H1 (cell line): ENCODE measurements around the gene PYGL. TPM values are rescaled to one million over a fixed set of nuclear protein-coding genes. Genes with fewer than 3 reads are reported as not detected.

Source experiments
- CEBPB ChIP-seq: IDR thresholded peaks from 2 replicates; pipeline ENCODE4 v1.6.1; 2012; ENCODE audit warnings: low read depth, low read length
- CREB1 ChIP-seq: IDR thresholded peaks from 2 replicates; pipeline ENCODE4 v1.6.1; 2012; ENCODE audit warnings: inconsistent platforms
- FOSL1 ChIP-seq: IDR thresholded peaks from 2 replicates; pipeline ENCODE4 v1.6.1; 2011; ENCODE audit warnings: mild to moderate bottlenecking, low read depth, low read length, moderate library complexity; ENCODE audit not compliant: insufficient read depth
- NRF1 ChIP-seq: IDR thresholded peaks from 2 replicates; pipeline ENCODE4 v1.6.1; 2011; ENCODE audit warnings: mild to moderate bottlenecking, low read depth, low read length, improper control_type of control experiment
- POLR2A ChIP-seq, 2 experiments: IDR thresholded peaks; 1 replicate in 1 of 2; 2 replicates in 1 of 2; pipeline ENCODE4 v1.6.1; 2011; ENCODE audit warnings: low read depth in 2 of 2, low read length in 2 of 2, mild to moderate bottlenecking in 2 of 2; ENCODE audit errors: control extremely low read depth in 1 of 2
- SP1 ChIP-seq: IDR thresholded peaks from 2 replicates; pipeline ENCODE4 v1.6.1; 2011; ENCODE audit warnings: low read depth, low read length
- TAF7 ChIP-seq: optimal IDR thresholded peaks from 2 replicates; pipeline ENCODE3; 2011; ENCODE audit warnings: low read depth, mild to moderate bottlenecking, inconsistent platforms, low read length, moderate library complexity, borderline replicate concordance
- TEAD4 ChIP-seq: IDR thresholded peaks from 2 replicates; pipeline ENCODE4 v1.6.1; 2012; ENCODE audit warnings: low read depth, low read length, inconsistent platforms, mixed read lengths
- polyA plus RNA-seq, 7 experiments: library from polyadenylated mRNA; depleted of rRNA in 3 of 7; stranded (reverse) in 5 of 7; unstranded in 2 of 7; fragments of >200 nt in 5 of 7; fragments of 200-250 nt in 2 of 7; gene quantifications; 1 replicate in 5 of 7; 2 replicates in 1 of 7; 4 replicates in 1 of 7; pipeline versions ENCODE4 v1.2.1 to v1.2.3, GENCODE V29; 2011 to 2013; ENCODE audit warnings: missing spikeins in 2 of 7, mixed read lengths in 2 of 7
- total RNA-seq: library from RNA; stranded (reverse); fragmentation: NEBNext Ultra II Directional; extraction: Animal tissue kit (Norgen Biotek cat#: 25700); gene quantifications from 2 replicates; pipeline ENCODE4 v1.2.1, GENCODE V29; 2021
- TF ChIP-seq, protein P1 (sequence below): fragments of 300-600 bp; sonication (generic); IDR thresholded peaks from 2 replicates; pipeline ENCODE4 v1.7.1; 2012; ENCODE audit warnings: low read length, moderate library complexity, mild to moderate bottlenecking, inconsistent platforms; ENCODE audit not compliant: insufficient replicate concordance

The PYGL gene
- total and polyA plus RNA-seq, 2 of the 8 experiments (the other 6 are each of a cell fraction or from before 2014, with no cell fraction given), result 26.1 to 50.5 TPM

DNA sequence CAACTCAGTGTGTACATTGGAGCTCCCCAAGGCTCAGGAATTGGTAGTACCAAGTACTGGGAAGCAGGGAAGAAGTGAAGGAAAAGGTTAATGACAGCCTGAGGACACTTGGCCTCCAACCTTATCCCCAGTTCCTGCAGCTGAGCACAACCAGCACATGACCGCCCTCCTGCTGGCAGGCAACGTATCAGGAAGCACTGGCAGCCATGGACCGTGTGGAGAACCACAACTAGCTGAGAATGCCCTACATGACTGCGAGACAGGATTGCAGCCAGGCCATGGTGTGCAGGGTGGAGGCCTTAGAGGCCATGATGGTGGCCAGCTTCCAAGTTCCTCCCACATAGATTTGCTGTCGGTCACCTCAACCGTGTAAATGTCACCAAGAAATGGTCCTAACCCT is 26.8 kb downstream of the PYGL start (continued):
- TF ChIP-seq, protein P1, sequence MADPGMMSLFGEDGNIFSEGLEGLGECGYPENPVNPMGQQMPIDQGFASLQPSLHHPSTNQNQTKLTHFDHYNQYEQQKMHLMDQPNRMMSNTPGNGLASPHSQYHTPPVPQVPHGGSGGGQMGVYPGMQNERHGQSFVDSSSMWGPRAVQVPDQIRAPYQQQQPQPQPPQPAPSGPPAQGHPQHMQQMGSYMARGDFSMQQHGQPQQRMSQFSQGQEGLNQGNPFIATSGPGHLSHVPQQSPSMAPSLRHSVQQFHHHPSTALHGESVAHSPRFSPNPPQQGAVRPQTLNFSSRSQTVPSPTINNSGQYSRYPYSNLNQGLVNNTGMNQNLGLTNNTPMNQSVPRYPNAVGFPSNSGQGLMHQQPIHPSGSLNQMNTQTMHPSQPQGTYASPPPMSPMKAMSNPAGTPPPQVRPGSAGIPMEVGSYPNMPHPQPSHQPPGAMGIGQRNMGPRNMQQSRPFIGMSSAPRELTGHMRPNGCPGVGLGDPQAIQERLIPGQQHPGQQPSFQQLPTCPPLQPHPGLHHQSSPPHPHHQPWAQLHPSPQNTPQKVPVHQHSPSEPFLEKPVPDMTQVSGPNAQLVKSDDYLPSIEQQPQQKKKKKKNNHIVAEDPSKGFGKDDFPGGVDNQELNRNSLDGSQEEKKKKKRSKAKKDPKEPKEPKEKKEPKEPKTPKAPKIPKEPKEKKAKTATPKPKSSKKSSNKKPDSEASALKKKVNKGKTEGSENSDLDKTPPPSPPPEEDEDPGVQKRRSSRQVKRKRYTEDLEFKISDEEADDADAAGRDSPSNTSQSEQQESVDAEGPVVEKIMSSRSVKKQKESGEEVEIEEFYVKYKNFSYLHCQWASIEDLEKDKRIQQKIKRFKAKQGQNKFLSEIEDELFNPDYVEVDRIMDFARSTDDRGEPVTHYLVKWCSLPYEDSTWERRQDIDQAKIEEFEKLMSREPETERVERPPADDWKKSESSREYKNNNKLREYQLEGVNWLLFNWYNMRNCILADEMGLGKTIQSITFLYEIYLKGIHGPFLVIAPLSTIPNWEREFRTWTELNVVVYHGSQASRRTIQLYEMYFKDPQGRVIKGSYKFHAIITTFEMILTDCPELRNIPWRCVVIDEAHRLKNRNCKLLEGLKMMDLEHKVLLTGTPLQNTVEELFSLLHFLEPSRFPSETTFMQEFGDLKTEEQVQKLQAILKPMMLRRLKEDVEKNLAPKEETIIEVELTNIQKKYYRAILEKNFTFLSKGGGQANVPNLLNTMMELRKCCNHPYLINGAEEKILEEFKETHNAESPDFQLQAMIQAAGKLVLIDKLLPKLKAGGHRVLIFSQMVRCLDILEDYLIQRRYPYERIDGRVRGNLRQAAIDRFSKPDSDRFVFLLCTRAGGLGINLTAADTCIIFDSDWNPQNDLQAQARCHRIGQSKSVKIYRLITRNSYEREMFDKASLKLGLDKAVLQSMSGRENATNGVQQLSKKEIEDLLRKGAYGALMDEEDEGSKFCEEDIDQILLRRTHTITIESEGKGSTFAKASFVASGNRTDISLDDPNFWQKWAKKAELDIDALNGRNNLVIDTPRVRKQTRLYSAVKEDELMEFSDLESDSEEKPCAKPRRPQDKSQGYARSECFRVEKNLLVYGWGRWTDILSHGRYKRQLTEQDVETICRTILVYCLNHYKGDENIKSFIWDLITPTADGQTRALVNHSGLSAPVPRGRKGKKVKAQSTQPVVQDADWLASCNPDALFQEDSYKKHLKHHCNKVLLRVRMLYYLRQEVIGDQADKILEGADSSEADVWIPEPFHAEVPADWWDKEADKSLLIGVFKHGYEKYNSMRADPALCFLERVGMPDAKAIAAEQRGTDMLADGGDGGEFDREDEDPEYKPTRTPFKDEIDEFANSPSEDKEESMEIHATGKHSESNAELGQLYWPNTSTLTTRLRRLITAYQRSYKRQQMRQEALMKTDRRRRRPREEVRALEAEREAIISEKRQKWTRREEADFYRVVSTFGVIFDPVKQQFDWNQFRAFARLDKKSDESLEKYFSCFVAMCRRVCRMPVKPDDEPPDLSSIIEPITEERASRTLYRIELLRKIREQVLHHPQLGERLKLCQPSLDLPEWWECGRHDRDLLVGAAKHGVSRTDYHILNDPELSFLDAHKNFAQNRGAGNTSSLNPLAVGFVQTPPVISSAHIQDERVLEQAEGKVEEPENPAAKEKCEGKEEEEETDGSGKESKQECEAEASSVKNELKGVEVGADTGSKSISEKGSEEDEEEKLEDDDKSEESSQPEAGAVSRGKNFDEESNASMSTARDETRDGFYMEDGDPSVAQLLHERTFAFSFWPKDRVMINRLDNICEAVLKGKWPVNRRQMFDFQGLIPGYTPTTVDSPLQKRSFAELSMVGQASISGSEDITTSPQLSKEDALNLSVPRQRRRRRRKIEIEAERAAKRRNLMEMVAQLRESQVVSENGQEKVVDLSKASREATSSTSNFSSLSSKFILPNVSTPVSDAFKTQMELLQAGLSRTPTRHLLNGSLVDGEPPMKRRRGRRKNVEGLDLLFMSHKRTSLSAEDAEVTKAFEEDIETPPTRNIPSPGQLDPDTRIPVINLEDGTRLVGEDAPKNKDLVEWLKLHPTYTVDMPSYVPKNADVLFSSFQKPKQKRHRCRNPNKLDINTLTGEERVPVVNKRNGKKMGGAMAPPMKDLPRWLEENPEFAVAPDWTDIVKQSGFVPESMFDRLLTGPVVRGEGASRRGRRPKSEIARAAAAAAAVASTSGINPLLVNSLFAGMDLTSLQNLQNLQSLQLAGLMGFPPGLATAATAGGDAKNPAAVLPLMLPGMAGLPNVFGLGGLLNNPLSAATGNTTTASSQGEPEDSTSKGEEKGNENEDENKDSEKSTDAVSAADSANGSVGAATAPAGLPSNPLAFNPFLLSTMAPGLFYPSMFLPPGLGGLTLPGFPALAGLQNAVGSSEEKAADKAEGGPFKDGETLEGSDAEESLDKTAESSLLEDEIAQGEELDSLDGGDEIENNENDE, result no peak
- TF ChIP-seq CREB1 (no peak), TAF7 (no peak), CEBPB (no peak), POLR2A (IDR thresholded peaks at IDR 0.05; ENCODE audit: control extremely low read depth in 1 of 2, low read depth in 2 of 2, low read length in 2 of 2) (no peak), FOSL1 (no peak), TEAD4 (no peak), NRF1 (no peak), SP1 (no peak)
